ENCODE measurements around the gene VWA3B.

- TF ChIP-seq CTCF (IDR thresholded peaks at IDR 0.05; ENCODE audit: insufficient read depth, low read length, poor library complexity, severe bottlenecking) (peak; percentile 32), EZH2phosphoT487 (conservative IDR thresholded peaks at IDR 0.05; ENCODE audit: low read length) (no peak)
Observed at GRCh38 chr2:98157557-98157956, 70.6 kb downstream of the VWA3B start.
